Spleen (tissue), 7 donors: ENCODE results near the gene C17orf114.

Experiments used
- POLR2A ChIP-seq, 3 donors: fragments of 450-650 bp; IDR thresholded peaks; one replicate each; pipeline ENCODE4 v1.5.1; 2017; ENCODE audit warnings: antibody characterized with exemption in 3 of 3, mild to moderate bottlenecking in 1 of 3
- TF ChIP-seq, protein P1 (sequence below), 11 experiments: fragments of 200-600 bp in 7 of 11; fragments of 450-650 bp in 4 of 11; sonication (generic) in 4 of 11; IDR thresholded peaks in 8 of 11; conservative IDR thresholded peaks in 3 of 11; 1 replicate in 7 of 11; 2 replicates in 4 of 11; pipeline versions ENCODE4 v1.4.0 to v1.8.0; 2016 to 2021; ENCODE audit warnings: antibody characterized with exemption in 11 of 11, inconsistent platforms in 4 of 11, mild to moderate bottlenecking in 1 of 11
- donor health status: DM: no; HTN: no; CAD: no; lungs with moderate emphysema.
- donor health status: DM: no; HTN: no; CAD: no.
- donor health status: DM: no; HTN: no; CAD: no.

DNA sequence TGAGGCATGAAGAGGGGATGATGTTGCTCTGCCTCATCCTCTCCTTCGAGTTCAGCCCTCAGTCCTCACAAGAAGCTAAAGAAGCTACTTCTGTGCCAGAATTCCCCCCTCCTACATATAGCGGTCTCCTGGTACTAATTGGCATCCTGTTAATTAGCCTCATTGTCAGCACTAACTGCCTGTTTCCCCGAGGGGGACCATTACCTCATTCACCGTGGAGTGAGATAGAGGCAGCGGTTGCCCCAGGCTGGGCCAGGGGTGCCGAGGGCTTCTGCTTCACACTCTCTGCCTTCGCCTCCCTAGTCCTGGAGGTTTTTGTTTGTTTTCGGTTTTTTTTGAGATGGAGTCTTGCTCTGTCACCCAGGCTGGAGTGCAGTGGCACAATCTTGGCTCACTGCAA lies 25.3 kb upstream of the C17orf114 start:
- TF ChIP-seq, protein P1, sequence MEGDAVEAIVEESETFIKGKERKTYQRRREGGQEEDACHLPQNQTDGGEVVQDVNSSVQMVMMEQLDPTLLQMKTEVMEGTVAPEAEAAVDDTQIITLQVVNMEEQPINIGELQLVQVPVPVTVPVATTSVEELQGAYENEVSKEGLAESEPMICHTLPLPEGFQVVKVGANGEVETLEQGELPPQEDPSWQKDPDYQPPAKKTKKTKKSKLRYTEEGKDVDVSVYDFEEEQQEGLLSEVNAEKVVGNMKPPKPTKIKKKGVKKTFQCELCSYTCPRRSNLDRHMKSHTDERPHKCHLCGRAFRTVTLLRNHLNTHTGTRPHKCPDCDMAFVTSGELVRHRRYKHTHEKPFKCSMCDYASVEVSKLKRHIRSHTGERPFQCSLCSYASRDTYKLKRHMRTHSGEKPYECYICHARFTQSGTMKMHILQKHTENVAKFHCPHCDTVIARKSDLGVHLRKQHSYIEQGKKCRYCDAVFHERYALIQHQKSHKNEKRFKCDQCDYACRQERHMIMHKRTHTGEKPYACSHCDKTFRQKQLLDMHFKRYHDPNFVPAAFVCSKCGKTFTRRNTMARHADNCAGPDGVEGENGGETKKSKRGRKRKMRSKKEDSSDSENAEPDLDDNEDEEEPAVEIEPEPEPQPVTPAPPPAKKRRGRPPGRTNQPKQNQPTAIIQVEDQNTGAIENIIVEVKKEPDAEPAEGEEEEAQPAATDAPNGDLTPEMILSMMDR (IDR thresholded peaks at IDR 0.05 in 8 of 11, conservative IDR thresholded peaks at IDR 0.05 in 3 of 11) = no peak
- TF ChIP-seq POLR2A (IDR thresholded peaks at IDR 0.05) = no peak
